GM13976 (cell line): ENCODE results near the gene ARSB.

ENCODE experiments used
- DNase-seq: peaks from one replicate; pipeline ENCODE4 v3.0.0; 2012; ENCODE audit warnings: low spot score
- CTCF ChIP-seq: IDR thresholded peaks from 2 replicates; pipeline ENCODE4 v1.5.1; 2012; ENCODE audit warnings: borderline replicate concordance, mild to moderate bottlenecking; ENCODE audit not compliant: insufficient read depth; ENCODE audit errors: extremely low read depth, missing control alignments, control extremely low read depth
- in situ Hi-C: fragments of 300-500 bp; cut with MboI; formaldehyde crosslinking; loops from one replicate; pipeline ENCODE4 v1.12.0; 2022; ENCODE audit warnings: low sequenced_read_pairs, mixed read lengths, inconsistent platforms; ENCODE audit not compliant: unreplicated experiment

ARSB gene

GRCh38 chr5:78929833-78930232, 55.3 kb downstream of the ARSB start:
- no peak for TF ChIP-seq CTCF
- DNase-seq, result no peak
- in situ Hi-C loops, result no loop called here

GRCh38 chr5:78927657-78928282, 57.3 kb downstream of the ARSB start:
- in situ Hi-C loops, result no loop called here
- no peak for DNase-seq

GRCh38 chr5:78926252-78926651, 58.9 kb downstream of the ARSB start:
- no peak for TF ChIP-seq CTCF
- in situ Hi-C loops, result no loop called here
- no peak for DNase-seq

More at GRCh38 chr5:78927657-78928282, 57.3 kb downstream of the ARSB start:
- TF ChIP-seq CTCF, result no peak

GRCh38 chr5:78925129-78925876, 59.8 kb downstream of the ARSB start:
- in situ Hi-C loops, result no loop called here
- no peak for DNase-seq
- no peak for TF ChIP-seq CTCF

- DNase-seq, result no peak
- no peak for TF ChIP-seq CTCF
- in situ Hi-C loops, result no loop called here
These were observed 61.5 kb downstream of the ARSB start for GRCh38 chr5:78923622-78923970.

- DNase-seq, result peak; percentile 52
- in situ Hi-C loops, result no loop called here
- TF ChIP-seq CTCF, result no peak
These were observed 62.1 kb downstream of the ARSB start for GRCh38 chr5:78922879-78923621.
